Keratinocyte (primary cell): ENCODE measurements around the gene GALNT2. TPM values are rescaled to one million over a fixed set of nuclear protein-coding genes. Genes with fewer than 3 reads are reported as not detected.

ENCODE experiments used
- DNase-seq: peaks from one replicate; pipeline ENCODE4 v3.0.0-alpha.2; 2011; ENCODE audit warnings: low read depth, missing footprints, low spot score
- FAIRE-seq: peaks from 2 replicates; lab custom pipeline; 2011; peaks lifted over from hg19 to GRCh38; lab: Jason Lieb, UNC
- H2AFZ ChIP-seq: 2 replicates; pipeline ENCODE4 v1.6.0; 2012; ENCODE audit warnings: low read length, control low read depth, inconsistent platforms; ENCODE audit not compliant: control insufficient read depth
- H3K27ac ChIP-seq: 2 replicates; pipeline ENCODE4 v1.5.1; 2011; ENCODE audit warnings: low read length; ENCODE audit not compliant: control insufficient read depth, insufficient read depth
- H3K27me3 ChIP-seq: 3 replicates; pipeline ENCODE4 v1.6.0; 2011; ENCODE audit warnings: low read length; ENCODE audit not compliant: control insufficient read depth, insufficient read depth; ENCODE audit errors: extremely low read depth
- H3K36me3 ChIP-seq, 2 experiments: 2 replicates in 1 of 2; 3 replicates in 1 of 2; pipeline ENCODE4 v1.5.1; 2011; ENCODE audit warnings: low read length in 2 of 2, mild to moderate bottlenecking in 1 of 2; ENCODE audit not compliant: control insufficient read depth in 2 of 2, insufficient read depth in 2 of 2; ENCODE audit errors: extremely low read depth in 1 of 2
- H3K4me1 ChIP-seq: 3 replicates; pipeline ENCODE4 v1.5.1; 2011; ENCODE audit warnings: low read length; ENCODE audit not compliant: control insufficient read depth, insufficient read depth; ENCODE audit errors: extremely low read depth
- H3K4me2 ChIP-seq: 3 replicates; pipeline ENCODE4 v1.6.0; 2011; ENCODE audit warnings: low read depth, low read length; ENCODE audit not compliant: control insufficient read depth, insufficient read depth; ENCODE audit errors: extremely low read depth
- H3K4me3 ChIP-seq, 3 experiments: fragments of 200-600 bp in 1 of 3; sonication (generic) in 1 of 3; 2 replicates in 2 of 3; 3 replicates in 1 of 3; pipeline ENCODE4 v1.5.1; 2011 to 2016; ENCODE audit warnings: low read length in 3 of 3, mild to moderate bottlenecking in 3 of 3, control low read depth in 2 of 3, inconsistent platforms in 1 of 3, low read depth in 1 of 3, mixed read lengths in 1 of 3, mixed run types in 1 of 3, moderate library complexity in 1 of 3; ENCODE audit not compliant: control insufficient read depth in 2 of 3, insufficient read depth in 2 of 3; ENCODE audit errors: extremely low read depth in 1 of 3
- H3K79me2 ChIP-seq: 2 replicates; pipeline ENCODE4 v1.6.0; 2012; ENCODE audit warnings: low read length; ENCODE audit not compliant: control insufficient read depth, insufficient read depth
- H3K9ac ChIP-seq: 3 replicates; pipeline ENCODE4 v1.6.0; 2011; ENCODE audit warnings: low read length; ENCODE audit not compliant: control insufficient read depth, insufficient read depth; ENCODE audit errors: extremely low read depth
- H3K9me1 ChIP-seq: 3 replicates; pipeline ENCODE4 v1.6.0; 2011; ENCODE audit warnings: low read length; ENCODE audit not compliant: control insufficient read depth, insufficient read depth; ENCODE audit errors: extremely low read depth
- H3K9me3 ChIP-seq: 2 replicates; pipeline ENCODE4 v1.5.1; 2012; ENCODE audit warnings: low read depth, low read length; ENCODE audit not compliant: control insufficient read depth
- H4K20me1 ChIP-seq: 3 replicates; pipeline ENCODE4 v1.6.0; 2011; ENCODE audit warnings: low read length; ENCODE audit not compliant: control insufficient read depth, insufficient read depth; ENCODE audit errors: extremely low read depth
- CTCF ChIP-seq, 3 experiments: IDR thresholded peaks in 1 of 3; conservative IDR thresholded peaks in 1 of 3; optimal IDR thresholded peaks in 1 of 3; 2 replicates in 2 of 3; 3 replicates in 1 of 3; pipeline versions ENCODE3 to v1.5.1; 2011; ENCODE audit warnings: low read length in 3 of 3, mild to moderate bottlenecking in 3 of 3, moderate library complexity in 2 of 3, control low read depth in 1 of 3, inconsistent platforms in 1 of 3; ENCODE audit not compliant: insufficient read depth in 2 of 3; ENCODE audit errors: extremely low read depth in 1 of 3
- EZH2 ChIP-seq: IDR thresholded peaks from one replicate; pipeline ENCODE4 v1.6.1; 2012; ENCODE audit warnings: inconsistent platforms, mild to moderate bottlenecking, low read length, moderate library complexity
- dilution Hi-C: fragments of 300-500 bp; cut with MboI; formaldehyde crosslinking; loops from one replicate; pipeline ENCODE4 v1.7.0; 2020; ENCODE audit warnings: low sequenced_read_pairs; ENCODE audit not compliant: extremely low pct_ligation_motif_present
- polyA plus RNA-seq, 5 experiments: library from polyadenylated mRNA; depleted of rRNA in 3 of 5; stranded (reverse) in 3 of 5; stranded (forward) in 1 of 5; unstranded in 1 of 5; fragments of >200 nt; gene quantifications; 1 replicate in 1 of 5; 2 replicates in 3 of 5; 3 replicates in 1 of 5; pipeline versions ENCODE4 v1.2.1 to v1.2.3, GENCODE V29; 2011 to 2012; ENCODE audit warnings: missing spikeins in 2 of 5, low read depth in 1 of 5, low replicate concordance in 1 of 5

GALNT2 gene
- polyA plus RNA-seq, 1 donor (not counting 4 experiments of a cell fraction or from before 2014, with no cell fraction given): 61.7 TPM

- no peak overlapping the region for H3K4me3 ChIP-seq
- H3K27me3 ChIP-seq: no peaks in the 10 kb centered on the region
- no peaks in the 10 kb centered on the region for H3K4me1 ChIP-seq
- dilution Hi-C loops: no loop called here
- no peaks in the 10 kb centered on the region for H3K9me3 ChIP-seq
- peaks cover 33 to 50% of the 10 kb centered on the region in 2 experiments for H3K36me3 ChIP-seq
- no peak overlapping the region for H3K27ac ChIP-seq
- no peak overlapping the region for H2AFZ ChIP-seq
- no peak for TF ChIP-seq CTCF (optimal IDR thresholded peaks at IDR 0.05 in 1 of 3, IDR thresholded peaks at IDR 0.05 in 1 of 3, conservative IDR thresholded peaks at IDR 0.05 in 1 of 3; ENCODE audit: extremely low read depth in 1 of 3, insufficient read depth in 2 of 3, low read length in 3 of 3)
- no peak for TF ChIP-seq EZH2
- peaks cover 4% of the 10 kb centered on the region for H4K20me1 ChIP-seq
- no peak overlapping the region for H3K9ac ChIP-seq
- H3K9me1 ChIP-seq: no peaks in the 10 kb centered on the region
- no peak for DNase-seq
- H3K79me2 ChIP-seq: no peaks in the 10 kb centered on the region
- FAIRE-seq: no peak
- H3K4me2 ChIP-seq: no peak overlapping the region
These were observed 183.6 kb downstream of the GALNT2 start for GRCh38 chr1:230250666-230251065.

GRCh38 chr1:230251644-230252191, 184.7 kb downstream of the GALNT2 start:
- H4K20me1 ChIP-seq: peaks cover 4% of the 10 kb centered on the region
- peaks cover 23 to 43% of the 10 kb centered on the region in 2 experiments for H3K36me3 ChIP-seq
- H3K9ac ChIP-seq: no peak overlapping the region
- H3K27me3 ChIP-seq: no peaks in the 10 kb centered on the region
- no peak overlapping the region for H3K27ac ChIP-seq
- no peak overlapping the region for H3K4me2 ChIP-seq
- DNase-seq (no peak), FAIRE-seq (no peak)
- H3K79me2 ChIP-seq: no peaks in the 10 kb centered on the region
- H3K4me3 ChIP-seq: no peak overlapping the region
- H2AFZ ChIP-seq: no peak overlapping the region
- H3K4me1 ChIP-seq: no peaks in the 10 kb centered on the region
- dilution Hi-C loops: no loop called here
- TF ChIP-seq EZH2 (no peak), CTCF (optimal IDR thresholded peaks at IDR 0.05 in 1 of 3, IDR thresholded peaks at IDR 0.05 in 1 of 3, conservative IDR thresholded peaks at IDR 0.05 in 1 of 3; ENCODE audit: extremely low read depth in 1 of 3, insufficient read depth in 2 of 3, low read length in 3 of 3) (no peak)
- no peaks in the 10 kb centered on the region for H3K9me1 ChIP-seq
- no peaks in the 10 kb centered on the region for H3K9me3 ChIP-seq
